ENCODE measurements around the gene KIAA0319L. TPM values are rescaled to one million over a fixed set of nuclear protein-coding genes. Genes with fewer than 3 reads are reported as not detected.

The KIAA0319L gene
- total RNA-seq, 1 experiment from 2014 or later, result 46.4 TPM

DNA sequence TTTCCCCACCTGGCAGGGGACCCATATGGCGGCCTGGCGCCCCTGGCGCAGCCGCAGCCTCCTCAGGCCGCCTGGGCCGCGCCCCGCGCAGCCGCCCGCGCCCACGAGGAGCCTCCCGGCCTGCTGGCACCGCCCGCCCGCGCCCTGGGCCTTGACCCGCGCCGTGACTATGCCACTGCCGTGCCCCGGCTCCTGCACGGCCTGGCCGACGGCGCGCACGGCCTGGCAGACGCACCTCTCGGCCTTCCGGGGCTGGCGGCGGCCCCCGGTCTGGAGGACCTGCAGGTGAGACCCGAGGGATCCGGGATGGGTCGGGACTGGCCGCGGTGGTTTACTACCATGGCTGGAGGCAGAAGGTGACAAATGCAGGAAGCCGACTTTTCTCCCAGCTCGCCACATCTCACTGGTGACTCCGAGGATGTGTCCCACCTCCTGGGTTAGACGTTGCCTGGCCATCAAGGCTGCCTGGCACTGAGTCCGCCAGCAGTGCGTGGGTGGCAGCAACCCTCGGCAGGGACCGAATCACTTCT is 17.0 kb upstream of the KIAA0319L start:
- Histone ChIP-seq H2AFZ (ENCODE audit: low read length) (no peak overlapping the region), H4K20me1 (ENCODE audit: control insufficient read depth, insufficient read depth, insufficient read length) (no peaks in the 10 kb centered on the region), H3K9ac (ENCODE audit: extremely low read depth, insufficient read length, low read length) (no peak overlapping the region), H3K23me2 (ENCODE audit: insufficient read length, low read depth, low read length, poor library complexity, severe bottlenecking) (peaks cover 19% of the 10 kb centered on the region), H2BK20ac (ENCODE audit: low read depth, low read length, poor library complexity, severe bottlenecking) (no peak overlapping the region), H3K4me1 (ENCODE audit: insufficient read depth, low read length) (0 out of 2 replicates have a peak, but pooled peaks cover 2% of the 10 kb centered on the region), H3K79me1 (ENCODE audit: insufficient read depth, low read depth, low read length, poor library complexity, severe bottlenecking) (no peaks in the 10 kb centered on the region), H3K9me3 (ENCODE audit: control insufficient read depth, low read depth, low read length) (no peaks in the 10 kb centered on the region), H2BK5ac (ENCODE audit: insufficient read length, low read length) (no peak overlapping the region), H3K23ac (ENCODE audit: insufficient read length, low read depth, low read length) (no peak overlapping the region), H4K8ac (replicated peaks; ENCODE audit: insufficient read length, low read depth, low read length) (no peak overlapping the region), H2BK15ac (ENCODE audit: low read depth, low read length) (no peak overlapping the region), H3K79me2 (ENCODE audit: insufficient read depth, low read length) (no peaks in the 10 kb centered on the region), H3K4me2 (ENCODE audit: insufficient read depth, insufficient read length, low read length) (peak overlapping the region; percentile 66), H3K14ac (ENCODE audit: insufficient read depth, low read length) (no peak overlapping the region; the same call in 1 of the 2 replicates), H3K56ac (ENCODE audit: insufficient read length, low read depth, low read length) (no peak overlapping the region), H2BK120ac (ENCODE audit: low read depth, low read length, poor library complexity, severe bottlenecking) (no peak overlapping the region), H4K5ac (ENCODE audit: insufficient read length, low read depth, low read length) (no peak overlapping the region), H2AK5ac (ENCODE audit: insufficient read length, low read length) (no peak overlapping the region), H3K18ac (ENCODE audit: insufficient read length, low read depth, low read length) (no peak overlapping the region), H2BK12ac (ENCODE audit: insufficient read length, low read depth, low read length) (no peak overlapping the region), H4K91ac (ENCODE audit: insufficient read length, low read depth, low read length) (no peak overlapping the region), H3T11ph (ENCODE audit: low read length) (no peak overlapping the region), H3K27me3 (ENCODE audit: insufficient read depth, low read length) (peaks cover 73% of the 10 kb centered on the region), H3K4ac (ENCODE audit: low read depth, low read length) (no peak overlapping the region), H3K27ac (ENCODE audit: insufficient read length, low read depth, low read length) (no peak overlapping the region)
- no peak for DNase-seq
- WGBS (ENCODE audit: extremely low coverage, insufficient read length, low lambda C conversion rate), result no CpG with 5 or more reads among the region's 48 CpGs
- no peak for TF ChIP-seq CTCF (conservative IDR thresholded peaks at IDR 0.05)
- Mint-ChIP-seq H3K4me3 (peak overlapping the region; percentile 59 to 79; a peak in 2 of 5 replicates), H3K27ac (no peak overlapping the region), H3K36me3 (ENCODE audit: insufficient read depth in 1 of 3, low read depth in 3 of 3) (no peaks in the 10 kb centered on the region), H3K4me1 (peaks cover 29 to 37% of the 10 kb centered on the region in 2 experiments), H3K9me3 (no peaks in the 10 kb centered on the region), H3K27me3 (ENCODE audit: low read depth) (peaks cover 96% of the 10 kb centered on the region)

Measured in H9 (cell line).